HepG2 (cell line): Measurements from ENCODE around the gene CRYZL1. TPM values are rescaled to one million over a fixed set of nuclear protein-coding genes. Genes with fewer than 3 reads are reported as not detected.
A peak's percentile ranks its signal among the peaks of the same experiment; 100 is the strongest.

Experiments
- ATF7 ChIP-seq, 2 experiments: fragments of 450-650 bp in 1 of 2; sonication (generic) in 1 of 2; formaldehyde crosslinking in 1 of 2; IDR thresholded peaks; 2 replicates each; pipeline versions ENCODE4 v1.4.0 to v1.6.1; 2016 to 2020; ENCODE audit warnings: antibody characterized with exemption in 1 of 2, mild to moderate bottlenecking in 1 of 2, missing genetic modification reagents in 1 of 2
- ATM ChIP-seq: fragments of 450-650 bp; IDR thresholded peaks from 2 replicates; pipeline ENCODE4 v1.7.1; 2017; ENCODE audit warnings: mild to moderate bottlenecking, borderline replicate concordance
- EED ChIP-seq: sonication (generic); formaldehyde crosslinking; IDR thresholded peaks from 2 replicates; pipeline ENCODE4 v1.5.0; 2020; ENCODE audit warnings: mild to moderate bottlenecking, missing genetic modification reagents
- FOXK2 ChIP-seq: fragments of 450-650 bp; IDR thresholded peaks from 2 replicates; pipeline ENCODE4 v1.6.1; 2016
- GZF1 ChIP-seq: sonication (generic); formaldehyde crosslinking; IDR thresholded peaks from 2 replicates; pipeline ENCODE4 v1.5.1; 2020; ENCODE audit warnings: mild to moderate bottlenecking, missing genetic modification reagents
- KDM3A ChIP-seq: IDR thresholded peaks from 2 replicates; pipeline ENCODE4 v1.6.1; 2018; ENCODE audit warnings: low read depth, missing compliant biosample characterization
- KLF12 ChIP-seq: sonication (generic); formaldehyde crosslinking; IDR thresholded peaks from 2 replicates; pipeline ENCODE4 v1.4.0; 2020; ENCODE audit warnings: missing genetic modification reagents, borderline replicate concordance
- KLF9 ChIP-seq: IDR thresholded peaks from 2 replicates; pipeline ENCODE4 v1.6.1; 2016; ENCODE audit warnings: low read depth
- KMT2B ChIP-seq: IDR thresholded peaks from 2 replicates; pipeline ENCODE4 v1.6.1; 2016; ENCODE audit warnings: missing genetic modification reagents, missing compliant biosample characterization
- MZF1 ChIP-seq: sonication (generic); formaldehyde crosslinking; IDR thresholded peaks from 2 replicates; pipeline ENCODE4 v1.8.1; 2023; ENCODE audit warnings: mild to moderate bottlenecking, missing genetic modification reagents, borderline replicate concordance
- NFKB2 ChIP-seq: sonication (generic); formaldehyde crosslinking; IDR thresholded peaks from 2 replicates; pipeline ENCODE4 v1.4.0; 2020; ENCODE audit warnings: missing genetic modification reagents, borderline replicate concordance
- RNF2 ChIP-seq: fragments of 450-650 bp; conservative IDR thresholded peaks from 2 replicates; pipeline ENCODE4 v1.6.1; 2016; ENCODE audit warnings: low read depth
- SOX13 ChIP-seq, 3 experiments: fragments of 450-650 bp in 1 of 3; sonication (generic) in 1 of 3; formaldehyde crosslinking in 1 of 3; IDR thresholded peaks in 2 of 3; conservative IDR thresholded peaks in 1 of 3; 2 replicates each; pipeline versions ENCODE4 v1.5.0 to v1.6.1; 2016 to 2020; ENCODE audit warnings: antibody characterized with exemption in 1 of 3, mild to moderate bottlenecking in 1 of 3, missing compliant biosample characterization in 1 of 3, missing genetic modification reagents in 1 of 3, moderate library complexity in 1 of 3
- ZNF160 ChIP-seq: sonication (generic); formaldehyde crosslinking; IDR thresholded peaks from 2 replicates; pipeline ENCODE4 v1.8.0; 2022; ENCODE audit warnings: mild to moderate bottlenecking, inconsistent platforms, missing genetic modification reagents
- ZNF331 ChIP-seq: sonication (generic); formaldehyde crosslinking; IDR thresholded peaks from 2 replicates; pipeline ENCODE4 v1.4.0; 2020; ENCODE audit warnings: missing genetic modification reagents
- ZNF350 ChIP-seq: sonication (generic); formaldehyde crosslinking; IDR thresholded peaks from 2 replicates; pipeline ENCODE4 v1.4.0; 2020; ENCODE audit warnings: mild to moderate bottlenecking, low read depth, missing genetic modification reagents, borderline replicate concordance
- ZNF562 ChIP-seq: sonication (generic); formaldehyde crosslinking; IDR thresholded peaks from 2 replicates; pipeline ENCODE4 v1.8.0; 2022; ENCODE audit warnings: missing genetic modification reagents, borderline replicate concordance
- ZNF746 ChIP-seq: sonication (generic); formaldehyde crosslinking; IDR thresholded peaks from 2 replicates; pipeline ENCODE4 v1.8.0; 2022; ENCODE audit warnings: mild to moderate bottlenecking, missing genetic modification reagents
- ZNF747 ChIP-seq: sonication (generic); formaldehyde crosslinking; IDR thresholded peaks from 2 replicates; pipeline ENCODE4 v1.8.1; 2023; ENCODE audit warnings: missing genetic modification reagents, mild to moderate bottlenecking, borderline replicate concordance
- polyA plus RNA-seq, 8 experiments: library from polyadenylated mRNA; depleted of rRNA in 3 of 8; stranded (reverse) in 7 of 8; unstranded in 1 of 8; fragments of >200 nt; fragmentation: Illumina TruSeq in 4 of 8; extraction: Trizol in 4 of 8; gene quantifications; 2 replicates each; pipeline versions ENCODE4 v1.2.1 to v1.2.3, GENCODE V29; 2011 to 2016; ENCODE audit warnings: low read depth in 4 of 8, missing spikeins in 1 of 8, mixed read lengths in 1 of 8; ENCODE audit not compliant: insufficient read depth in 1 of 8
- total RNA-seq, 5 experiments: library from RNA; depleted of rRNA; stranded (reverse); fragments of >200 nt; fragmentation: Illumina TruSeq; extraction: Trizol; gene quantifications; 2 replicates each; pipeline ENCODE4 v1.2.3, GENCODE V29; 2016; ENCODE audit warnings: low read depth in 1 of 5
- TF ChIP-seq, protein P1 (sequence below): sonication (generic); formaldehyde crosslinking; IDR thresholded peaks from 2 replicates; pipeline ENCODE4 v1.5.1; 2020; ENCODE audit warnings: mild to moderate bottlenecking, missing genetic modification reagents, moderate library complexity
- TF ChIP-seq, protein P2 (sequence below): sonication (generic); formaldehyde crosslinking; IDR thresholded peaks from 2 replicates; pipeline ENCODE4 v1.8.0; 2022; ENCODE audit warnings: missing genetic modification reagents, mild to moderate bottlenecking, borderline replicate concordance
- TF ChIP-seq, protein P3 (sequence below): sonication (generic); formaldehyde crosslinking; IDR thresholded peaks from 2 replicates; pipeline ENCODE4 v1.4.0; 2020; ENCODE audit warnings: missing genetic modification reagents

CRYZL1 gene
- total and polyA plus RNA-seq, 2 of the 13 experiments (the other 11 are each of a cell fraction or from before 2014, with no cell fraction given) = 20.3 to 27.7 TPM

DNA sequence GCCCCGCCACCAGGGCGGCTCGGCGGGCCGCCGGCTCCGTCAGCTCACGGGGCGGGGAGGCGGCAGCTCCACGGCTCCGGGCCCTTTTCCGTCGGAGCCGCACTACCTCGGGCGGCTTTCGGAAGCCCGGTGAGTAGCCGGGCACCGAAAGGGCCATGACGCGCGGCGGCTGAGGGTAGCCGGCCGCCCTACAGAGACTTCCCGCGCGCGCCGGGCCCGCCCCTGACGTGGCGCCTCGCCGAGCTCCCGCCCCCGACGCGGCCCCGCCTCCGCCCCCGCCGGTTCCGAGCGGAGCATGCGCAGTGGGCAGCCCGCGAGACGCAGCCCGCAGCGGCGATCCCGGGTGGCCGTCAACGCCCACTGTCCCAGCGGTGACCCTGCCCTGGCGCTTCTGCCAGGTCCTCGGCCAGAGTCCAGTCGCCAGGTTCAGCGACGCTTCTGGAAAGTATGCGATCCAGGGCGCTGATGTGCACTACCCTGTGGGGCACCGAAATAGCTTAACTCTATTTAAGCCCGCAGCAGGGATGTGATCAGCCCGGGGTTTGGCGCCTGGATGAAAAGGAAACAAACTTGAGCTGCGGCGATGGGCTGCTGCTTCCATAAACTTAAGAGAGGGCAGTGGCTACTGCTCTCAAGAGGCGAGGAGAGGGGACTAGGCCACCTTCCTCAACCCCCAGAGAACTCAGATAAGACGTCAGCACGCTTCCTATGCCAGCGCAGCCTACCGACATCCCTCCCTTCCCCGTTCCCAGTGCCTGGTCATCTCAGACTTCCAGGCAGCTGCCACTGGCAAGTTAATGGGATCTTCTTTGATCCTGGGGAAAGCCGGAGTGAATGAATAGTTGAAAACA is 52.8 kb downstream of the CRYZL1 start, which contains the start of gene DONSON (continued):
- TF ChIP-seq MZF1 (CRISPR knock-in tag) (no peak), ZNF160 (CRISPR knock-in tag) (no peak), ZNF350 (CRISPR knock-in tag) (peak; percentile 47; the same call in 1 of the 2 replicates), ATM (no peak), RNF2 (no peak), ZNF747 (CRISPR knock-in tag) (peak; percentile 30; the same call in 1 of the 2 replicates), FOXK2 (no peak), ZNF331 (CRISPR knock-in tag) (peak; percentile 41; the same call in 1 of the 2 replicates), SOX13 (IDR thresholded peaks at IDR 0.05) (no peak), SOX13 (CRISPR knock-in tag; conservative IDR thresholded peaks at IDR 0.05 in 1 of 2, IDR thresholded peaks at IDR 0.05 in 1 of 2) (peak in 1 of 2 experiments; percentile 50; a peak in 2 of 4 replicates), KMT2B (peak; percentile 58; the same call in 1 of the 2 replicates), ATF7 (IDR thresholded peaks at IDR 0.05) (no peak), ATF7 (CRISPR knock-in tag; IDR thresholded peaks at IDR 0.05) (no peak), ZNF562 (CRISPR knock-in tag) (no peak), EED (no peak), KLF12 (CRISPR knock-in tag) (peak; percentile 77; the same call in 1 of the 2 replicates), KDM3A (CRISPR knock-in tag) (peak; percentile 70; the same call in 1 of the 2 replicates), KLF9 (CRISPR knock-in tag) (no peak), NFKB2 (CRISPR knock-in tag) (peak; percentile 85; the same call in 1 of the 2 replicates), GZF1 (CRISPR knock-in tag) (peak; percentile 29; the same call in 1 of the 2 replicates), ZNF746 (CRISPR knock-in tag) (peak; percentile 48; the same call in 1 of the 2 replicates)
- TF ChIP-seq, protein P1, sequence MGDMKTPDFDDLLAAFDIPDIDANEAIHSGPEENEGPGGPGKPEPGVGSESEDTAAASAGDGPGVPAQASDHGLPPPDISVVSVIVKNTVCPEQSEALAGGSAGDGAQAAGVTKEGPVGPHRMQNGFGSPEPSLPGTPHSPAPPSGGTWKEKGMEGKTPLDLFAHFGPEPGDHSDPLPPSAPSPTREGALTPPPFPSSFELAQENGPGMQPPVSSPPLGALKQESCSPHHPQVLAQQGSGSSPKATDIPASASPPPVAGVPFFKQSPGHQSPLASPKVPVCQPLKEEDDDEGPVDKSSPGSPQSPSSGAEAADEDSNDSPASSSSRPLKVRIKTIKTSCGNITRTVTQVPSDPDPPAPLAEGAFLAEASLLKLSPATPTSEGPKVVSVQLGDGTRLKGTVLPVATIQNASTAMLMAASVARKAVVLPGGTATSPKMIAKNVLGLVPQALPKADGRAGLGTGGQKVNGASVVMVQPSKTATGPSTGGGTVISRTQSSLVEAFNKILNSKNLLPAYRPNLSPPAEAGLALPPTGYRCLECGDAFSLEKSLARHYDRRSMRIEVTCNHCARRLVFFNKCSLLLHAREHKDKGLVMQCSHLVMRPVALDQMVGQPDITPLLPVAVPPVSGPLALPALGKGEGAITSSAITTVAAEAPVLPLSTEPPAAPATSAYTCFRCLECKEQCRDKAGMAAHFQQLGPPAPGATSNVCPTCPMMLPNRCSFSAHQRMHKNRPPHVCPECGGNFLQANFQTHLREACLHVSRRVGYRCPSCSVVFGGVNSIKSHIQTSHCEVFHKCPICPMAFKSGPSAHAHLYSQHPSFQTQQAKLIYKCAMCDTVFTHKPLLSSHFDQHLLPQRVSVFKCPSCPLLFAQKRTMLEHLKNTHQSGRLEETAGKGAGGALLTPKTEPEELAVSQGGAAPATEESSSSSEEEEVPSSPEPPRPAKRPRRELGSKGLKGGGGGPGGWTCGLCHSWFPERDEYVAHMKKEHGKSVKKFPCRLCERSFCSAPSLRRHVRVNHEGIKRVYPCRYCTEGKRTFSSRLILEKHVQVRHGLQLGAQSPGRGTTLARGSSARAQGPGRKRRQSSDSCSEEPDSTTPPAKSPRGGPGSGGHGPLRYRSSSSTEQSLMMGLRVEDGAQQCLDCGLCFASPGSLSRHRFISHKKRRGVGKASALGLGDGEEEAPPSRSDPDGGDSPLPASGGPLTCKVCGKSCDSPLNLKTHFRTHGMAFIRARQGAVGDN (CRISPR knock-in tag) = peak; percentile 97
- TF ChIP-seq, protein P2, sequence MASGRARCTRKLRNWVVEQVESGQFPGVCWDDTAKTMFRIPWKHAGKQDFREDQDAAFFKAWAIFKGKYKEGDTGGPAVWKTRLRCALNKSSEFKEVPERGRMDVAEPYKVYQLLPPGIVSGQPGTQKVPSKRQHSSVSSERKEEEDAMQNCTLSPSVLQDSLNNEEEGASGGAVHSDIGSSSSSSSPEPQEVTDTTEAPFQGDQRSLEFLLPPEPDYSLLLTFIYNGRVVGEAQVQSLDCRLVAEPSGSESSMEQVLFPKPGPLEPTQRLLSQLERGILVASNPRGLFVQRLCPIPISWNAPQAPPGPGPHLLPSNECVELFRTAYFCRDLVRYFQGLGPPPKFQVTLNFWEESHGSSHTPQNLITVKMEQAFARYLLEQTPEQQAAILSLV = peak; percentile 35; the same call in 1 of the 2 replicates
- TF ChIP-seq, protein P3, sequence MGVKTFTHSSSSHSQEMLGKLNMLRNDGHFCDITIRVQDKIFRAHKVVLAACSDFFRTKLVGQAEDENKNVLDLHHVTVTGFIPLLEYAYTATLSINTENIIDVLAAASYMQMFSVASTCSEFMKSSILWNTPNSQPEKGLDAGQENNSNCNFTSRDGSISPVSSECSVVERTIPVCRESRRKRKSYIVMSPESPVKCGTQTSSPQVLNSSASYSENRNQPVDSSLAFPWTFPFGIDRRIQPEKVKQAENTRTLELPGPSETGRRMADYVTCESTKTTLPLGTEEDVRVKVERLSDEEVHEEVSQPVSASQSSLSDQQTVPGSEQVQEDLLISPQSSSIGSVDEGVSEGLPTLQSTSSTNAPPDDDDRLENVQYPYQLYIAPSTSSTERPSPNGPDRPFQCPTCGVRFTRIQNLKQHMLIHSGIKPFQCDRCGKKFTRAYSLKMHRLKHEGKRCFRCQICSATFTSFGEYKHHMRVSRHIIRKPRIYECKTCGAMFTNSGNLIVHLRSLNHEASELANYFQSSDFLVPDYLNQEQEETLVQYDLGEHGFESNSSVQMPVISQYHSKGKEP (CRISPR knock-in tag) = no peak
